ENCODE measurements around the gene PDCD4. TPM values are rescaled to one million over a fixed set of nuclear protein-coding genes. Genes with fewer than 3 reads are reported as not detected.

PDCD4 gene
- total and polyA plus RNA-seq, 4 donors: 14.7 to 94.4 (median 25.1) TPM

- peak; percentile 77 for TF ChIP-seq MAX (IDR thresholded peaks at IDR 0.05)
- TF ChIP-seq FOXA1 (IDR thresholded peaks at IDR 0.05): peak; percentile 36
These were observed 47.1 kb downstream of the PDCD4 start, which contains the start of gene BBIP1 (continued) for GRCh38 chr10:110918643-110919348.

GRCh38 chr10:110919349-110919931 lies 47.7 kb downstream of the PDCD4 start, which contains the start of gene SHOC2:
SHOC2 (plus strand) TSS chr10:110919604; CDS start chr10:110964359, 44,755 bp downstream.
- H3K27me3 ChIP-seq (ENCODE audit: control insufficient read depth in 4 of 4, insufficient read depth in 4 of 4, low read length in 3 of 4): no peaks in the 10 kb centered on the region
- H3K27ac ChIP-seq (ENCODE audit: low read depth in 1 of 2, low read length in 2 of 2): peak within 1 kb of the TSS; percentile 99 to 100
- peak; percentile 97 for DNase-seq (ENCODE audit: low spot score)
- TF ChIP-seq RAD21 (IDR thresholded peaks at IDR 0.05): peak in 1 of 2 donors; percentile 23
- peak; percentile 6 for TF ChIP-seq ZBTB33 (IDR thresholded peaks at IDR 0.05)
- TF ChIP-seq EGR1 (IDR thresholded peaks at IDR 0.05; ENCODE audit: low read depth in 2 of 2): no peak
- TF ChIP-seq SP1 (IDR thresholded peaks at IDR 0.05): no peak
- WGBS: under 1% methylated on average over 61 of the region's 61 CpGs
- H3K9ac ChIP-seq (ENCODE audit: low read depth in 1 of 2, low read length in 2 of 2): peak within 1 kb of the TSS; percentile 82 to 98
- H3K36me3 ChIP-seq (ENCODE audit: control insufficient read depth in 4 of 4, insufficient read depth in 3 of 4, low read depth in 1 of 4, low read length in 3 of 4): no peaks in the 10 kb centered on the region
- H3K4me1 ChIP-seq (ENCODE audit: control insufficient read depth in 4 of 4, insufficient read depth in 4 of 4, low read length in 3 of 4): peaks cover 3 to 29% (median 22%) of the 10 kb centered on the region in 4 donors
- H3K4me3 ChIP-seq (ENCODE audit: low read depth in 1 of 3, low read length in 3 of 3): peak within 1 kb of the TSS; percentile 89 to 100 (median 97)
- H3K9me3 ChIP-seq (ENCODE audit: control insufficient read depth in 4 of 4, low read length in 3 of 4): no peaks in the 10 kb centered on the region

- no peaks in the 10 kb centered on the region for H3K27me3 ChIP-seq (ENCODE audit: control insufficient read depth in 4 of 4, insufficient read depth in 4 of 4, low read length in 3 of 4)
- peaks cover 3 to 29% (median 22%) of the 10 kb centered on the region in 4 donors for H3K4me1 ChIP-seq (ENCODE audit: control insufficient read depth in 4 of 4, insufficient read depth in 4 of 4, low read length in 3 of 4)
- TF ChIP-seq MAX (IDR thresholded peaks at IDR 0.05): no peak
- no peak for TF ChIP-seq REST (IDR thresholded peaks at IDR 0.05)
- peak; percentile 5 for TF ChIP-seq YY1 (IDR thresholded peaks at IDR 0.05)
- TF ChIP-seq RAD21 (IDR thresholded peaks at IDR 0.05): peak in 1 of 2 donors; percentile 9
- H3K27ac ChIP-seq (ENCODE audit: low read depth in 1 of 2, low read length in 2 of 2): peak overlapping the region; percentile 93 to 95
- H3K4me3 ChIP-seq (ENCODE audit: low read depth in 1 of 3, low read length in 3 of 3): peak overlapping the region; percentile 89 to 97 (median 97)
- H3K9ac ChIP-seq (ENCODE audit: low read depth in 1 of 2, low read length in 2 of 2): peak overlapping the region; percentile 72 to 91
- H3K9me3 ChIP-seq (ENCODE audit: control insufficient read depth in 4 of 4, low read length in 3 of 4): no peaks in the 10 kb centered on the region
- H3K36me3 ChIP-seq (ENCODE audit: control insufficient read depth in 4 of 4, insufficient read depth in 3 of 4, low read depth in 1 of 4, low read length in 3 of 4): no peaks in the 10 kb centered on the region
- DNase-seq (ENCODE audit: low spot score): peak; percentile 63
- under 1% methylated on average over 44 of the region's 44 CpGs for WGBS
These were observed 48.5 kb downstream of the PDCD4 start for GRCh38 chr10:110919971-110920881.

All from liver (tissue), 9 donors.